Melanocyte of skin (primary cell): ENCODE measurements around the gene ERI2. TPM values are rescaled to one million over a fixed set of nuclear protein-coding genes. Genes with fewer than 3 reads are reported as not detected.

Experiments
- small RNA-seq, 2 donors: library from RNA; depleted of rRNA; stranded (forward); fragments of <200 nt; gene quantifications; one replicate each; pipeline ENCODE3, GENCODE V24; 2012
- total RNA-seq, 2 donors: library from RNA; depleted of rRNA; stranded (reverse); fragments of >200 nt; gene quantifications; 2 replicates each; pipeline ENCODE4 v1.2.3, GENCODE V29; 2012

ERI2 gene
- total RNA-seq = 10 to 100 TPM; 25.0 to 29.3 TPM

GRCh38 chr16:20806168-20807050, at the start of gene ERI2, which contains the start of gene REXO5:
TSS of gene ERI2 (minus strand) at chr16:20806472. CDS start at chr16:20806430, 42 bp downstream.
TSS of gene REXO5 (plus strand) at chr16:20806527. CDS start at chr16:20806954, 427 bp downstream.

GRCh38 chr16:20763461-20764232, 42.6 kb downstream of the ERI2 start, which contains the start of gene ACSM3:
TSS of gene ACSM3 (plus strand) at chr16:20764014. CDS start at chr16:20770035, 6,021 bp downstream.

Small RNA genes lying within 50 kb of the gene (small RNA-seq; reads per million reads assigned to genes)
- 0 reads per million in 2 donors for gene RF00618
- 1.4 to 5.0 reads per million in 2 donors for gene RNU6-944P

Other genes starting within 250 kb of the ERI2 start
- gene ACSM2B, start 230.1 kb downstream of the ERI2 start, total RNA-seq = not detected
- not detected for gene ACSM1, start 108.8 kb downstream of the ERI2 start, total RNA-seq
- 10 to 100 TPM; 52.0 to 84.6 TPM for gene THUMPD1, start 64.7 kb downstream of the ERI2 start, total RNA-seq
- gene ACSM3, start 42.5 kb downstream of the ERI2 start, total RNA-seq = 1 to 10 TPM in 1 of 2 donors, under 1 TPM in 1; 0.34 to 2.0 TPM
- gene REXO5, start 55 bp upstream of the ERI2 start, total RNA-seq = 1 to 10 TPM; 4.7 to 7.6 TPM
- gene DCUN1D3, start 93.9 kb upstream of the ERI2 start, total RNA-seq = 10 to 100 TPM; 10.3 to 12.7 TPM
- 10 to 100 TPM; 12.3 to 22.0 TPM for gene LYRM1, start 94.3 kb upstream of the ERI2 start, total RNA-seq